ENCODE measurements around the gene CGNL1. TPM values are rescaled to one million over a fixed set of nuclear protein-coding genes. Genes with fewer than 3 reads are reported as not detected.

CGNL1 gene
- polyA plus RNA-seq, 2 of the 4 experiments (the other 2 are of a cell fraction), result 1.4 to 1.8 TPM

DNA sequence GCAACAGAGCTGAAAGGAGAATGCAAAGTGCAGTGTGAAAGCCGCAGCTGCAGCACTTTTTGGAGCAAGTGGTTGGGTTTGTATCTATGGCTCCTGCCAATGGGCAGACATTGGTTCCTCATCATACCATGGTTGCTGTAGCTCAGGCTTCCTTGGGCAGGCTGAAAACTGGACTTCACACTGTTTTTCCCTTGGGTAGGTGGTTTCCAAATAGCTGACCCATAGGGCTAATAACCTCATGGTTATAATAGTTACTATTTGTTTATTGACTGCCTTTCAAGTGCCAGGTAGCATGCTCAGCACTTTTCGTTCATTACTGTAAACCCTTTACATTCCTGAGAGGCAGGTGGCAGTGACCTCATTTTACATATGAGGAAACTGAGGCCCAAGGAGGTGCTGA is 4.5 kb downstream of the CGNL1 start:
- ChIA-PET POLR2A (no interaction called here), CTCF (interaction anchor here (0.9 to 3.7 kb wide), 5 partner anchors 9 to 147 kb away, joined by 3 to 17 read pairs (median 10); no protein-coding TSS in a partner anchor)
- Histone ChIP-seq H3K27ac (no peak overlapping the region), H3K4me2 (no peak overlapping the region), H3K4me1 (peaks cover 25% of the 10 kb centered on the region), H3K9me3 (no peaks in the 10 kb centered on the region), H3K4me3 (no peak overlapping the region)
- ATAC-seq (no peak), FAIRE-seq (no peak), DNase-seq (ENCODE audit: low read depth in 1 of 2, low spot score in 1 of 2) (no peak)
- peak; percentile 44 for TF ChIP-seq MAFK (IDR thresholded peaks at IDR 0.05; ENCODE audit: partially characterized antibody)
- TF ChIP-seq, protein P1, sequence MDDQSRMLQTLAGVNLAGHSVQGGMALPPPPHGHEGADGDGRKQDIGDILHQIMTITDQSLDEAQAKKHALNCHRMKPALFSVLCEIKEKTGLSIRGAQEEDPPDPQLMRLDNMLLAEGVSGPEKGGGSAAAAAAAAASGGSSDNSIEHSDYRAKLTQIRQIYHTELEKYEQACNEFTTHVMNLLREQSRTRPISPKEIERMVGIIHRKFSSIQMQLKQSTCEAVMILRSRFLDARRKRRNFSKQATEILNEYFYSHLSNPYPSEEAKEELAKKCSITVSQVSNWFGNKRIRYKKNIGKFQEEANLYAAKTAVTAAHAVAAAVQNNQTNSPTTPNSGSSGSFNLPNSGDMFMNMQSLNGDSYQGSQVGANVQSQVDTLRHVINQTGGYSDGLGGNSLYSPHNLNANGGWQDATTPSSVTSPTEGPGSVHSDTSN (IDR thresholded peaks at IDR 0.05), result no peak
- 75% methylated on average over 2 of the region's 2 CpGs for WGBS (ENCODE audit: missing lambda C conversion rate)

DNA sequence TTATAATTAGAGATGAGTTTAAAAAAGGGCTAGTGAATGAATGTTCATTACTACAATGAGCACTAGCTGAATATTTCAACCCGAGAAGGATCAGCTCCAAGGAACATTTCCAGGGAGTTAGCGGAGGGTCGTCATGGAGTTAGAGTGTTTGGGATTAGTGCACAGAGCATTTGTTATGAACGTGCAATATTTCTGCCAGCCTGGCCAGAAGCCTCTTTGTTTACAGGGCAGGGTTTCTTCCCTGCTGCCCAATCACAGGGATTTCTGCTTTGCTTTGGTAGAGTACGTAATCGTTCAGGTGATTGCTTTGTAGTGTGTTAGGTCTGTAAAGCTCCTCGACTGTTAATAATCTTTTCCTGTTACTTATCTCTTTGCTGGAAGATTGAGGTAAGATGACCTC is 5.9 kb downstream of the CGNL1 start:
- no peak overlapping the region for H3K4me3 ChIP-seq
- ATAC-seq (no peak), DNase-seq (ENCODE audit: low read depth in 1 of 2, low spot score in 1 of 2) (no peak), FAIRE-seq (no peak)
- no peaks in the 10 kb centered on the region for H3K9me3 ChIP-seq
- H3K27ac ChIP-seq, result no peak overlapping the region
- peaks cover 20% of the 10 kb centered on the region for H3K4me1 ChIP-seq
- H3K4me2 ChIP-seq, result no peak overlapping the region
- WGBS (ENCODE audit: missing lambda C conversion rate), result 64% methylated on average over 7 of the region's 7 CpGs
- CTCF ChIA-PET, result interaction anchor here (0.8 to 3.7 kb wide), 6 partner anchors 11 to 160 kb away, joined by 3 to 17 read pairs (median 10); no protein-coding TSS in a partner anchor
- TF ChIP-seq FOSL2 (IDR thresholded peaks at IDR 0.05), result no peak
- TF ChIP-seq FOSL2 (CRISPR knock-in tag; IDR thresholded peaks at IDR 0.05), result no peak
- TF ChIP-seq HDAC2 (IDR thresholded peaks at IDR 0.05), result no peak
- no peak for TF ChIP-seq SMC3 (IDR thresholded peaks at IDR 0.05)
- no peak for TF ChIP-seq TP53 (CRISPR knock-in tag; IDR thresholded peaks at IDR 0.05)
- TF ChIP-seq FOSB (CRISPR knock-in tag; IDR thresholded peaks at IDR 0.05), result no peak
- TF ChIP-seq, protein P1 (IDR thresholded peaks at IDR 0.05), result no peak
- TF ChIP-seq POLR2A (IDR thresholded peaks at IDR 0.05; ENCODE audit: low read length), result no peak
- TF ChIP-seq RFX5 (IDR thresholded peaks at IDR 0.05), result no peak
- no peak for TF ChIP-seq MAFK (IDR thresholded peaks at IDR 0.05; ENCODE audit: partially characterized antibody)
- TF ChIP-seq HOXB13 (CRISPR knock-in tag; IDR thresholded peaks at IDR 0.05; ENCODE audit: low read depth), result no peak
- POLR2A ChIA-PET, result interaction anchor here (1.2 kb wide), 1 partner anchor 146 kb away, joined by 3 read pairs; no protein-coding TSS in a partner anchor

DNA sequence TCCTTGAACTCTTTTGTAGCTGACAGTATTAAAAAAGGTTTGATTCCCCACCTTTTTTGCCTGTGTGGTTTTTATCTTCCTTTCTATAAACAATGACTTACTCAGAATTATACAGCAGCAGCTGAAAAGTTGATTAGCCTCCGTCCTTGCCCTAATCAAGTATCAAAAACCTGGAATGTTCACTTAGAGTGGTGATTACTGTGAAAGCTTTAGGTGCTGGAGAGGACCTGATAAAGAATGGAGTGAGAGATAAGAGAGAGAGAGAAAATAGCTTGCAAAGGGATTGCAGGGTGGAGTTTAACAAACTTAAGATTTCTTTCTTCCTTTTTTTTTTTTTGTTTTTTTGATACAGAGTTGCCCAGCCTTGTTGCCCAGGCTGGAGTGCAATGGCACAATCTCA is 6.7 kb downstream of the CGNL1 start:
- TF ChIP-seq ESRRA (IDR thresholded peaks at IDR 0.05; ENCODE audit: borderline replicate concordance, low read length), result no peak
- TF ChIP-seq NPAS2 (CRISPR knock-in tag; IDR thresholded peaks at IDR 0.05; ENCODE audit: borderline replicate concordance), result no peak
- no peak for TF ChIP-seq CBX8 (IDR thresholded peaks at IDR 0.05)
- FAIRE-seq, result no peak
- H3K4me1 ChIP-seq, result peaks cover 16% of the 10 kb centered on the region
- no peak for ATAC-seq
- H3K4me3 ChIP-seq, result no peak overlapping the region
- no peak overlapping the region for H3K27ac ChIP-seq
- ChIA-PET POLR2A (interaction anchor here (1.2 kb wide), 1 partner anchor 145 kb away, joined by 3 read pairs; no protein-coding TSS in a partner anchor), CTCF (interaction anchor here (0.5 to 3.7 kb wide), 9 partner anchors 9 to 800 kb away, joined by 3 to 17 read pairs (median 4); no protein-coding TSS in a partner anchor)
- no peaks in the 10 kb centered on the region for H3K9me3 ChIP-seq
- no peak overlapping the region for H3K4me2 ChIP-seq
- no peak for DNase-seq (ENCODE audit: low read depth in 1 of 2, low spot score in 1 of 2)
- 80% methylated on average over 1 of the region's 1 CpG for WGBS (ENCODE audit: missing lambda C conversion rate)

DNA sequence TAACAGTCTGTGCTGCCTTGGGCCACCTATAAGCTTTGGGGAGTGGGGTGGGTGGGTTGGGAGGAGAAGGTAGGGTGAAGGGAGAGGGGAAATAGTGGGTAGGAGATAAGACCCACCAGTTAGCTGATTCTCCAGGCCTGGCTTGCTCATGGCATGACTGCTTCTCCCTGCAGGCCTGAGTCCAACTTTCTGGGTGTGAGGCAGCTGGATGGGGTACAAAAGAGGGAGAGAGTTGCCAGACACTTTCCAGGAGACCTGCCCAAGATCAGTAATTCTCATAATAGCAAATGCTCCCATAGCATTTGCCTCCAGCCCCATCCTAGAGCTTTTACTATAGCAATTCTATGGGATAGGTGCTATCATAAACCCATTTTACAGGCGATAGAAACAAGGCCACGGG is 7.7 kb downstream of the CGNL1 start:
- ChIA-PET CTCF (interaction anchor here (0.6 to 2.7 kb wide), 7 partner anchors 13 to 158 kb away, joined by 3 to 17 read pairs (median 5); no protein-coding TSS in a partner anchor), POLR2A (no interaction called here)
- Histone ChIP-seq H3K4me2 (no peak overlapping the region), H3K4me3 (no peak overlapping the region), H3K9me3 (no peaks in the 10 kb centered on the region), H3K4me1 (peaks cover 16% of the 10 kb centered on the region), H3K27ac (no peak overlapping the region)
- DNase-seq (ENCODE audit: low read depth in 1 of 2, low spot score in 1 of 2), result no peak
- WGBS (ENCODE audit: missing lambda C conversion rate), result 93% methylated on average over 2 of the region's 2 CpGs
- no peak for FAIRE-seq
- no peak for ATAC-seq
- TF ChIP-seq, protein P2, sequence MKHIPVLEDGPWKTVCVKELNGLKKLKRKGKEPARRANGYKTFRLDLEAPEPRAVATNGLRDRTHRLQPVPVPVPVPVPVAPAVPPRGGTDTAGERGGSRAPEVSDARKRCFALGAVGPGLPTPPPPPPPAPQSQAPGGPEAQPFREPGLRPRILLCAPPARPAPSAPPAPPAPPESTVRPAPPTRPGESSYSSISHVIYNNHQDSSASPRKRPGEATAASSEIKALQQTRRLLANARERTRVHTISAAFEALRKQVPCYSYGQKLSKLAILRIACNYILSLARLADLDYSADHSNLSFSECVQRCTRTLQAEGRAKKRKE (CRISPR knock-in tag; IDR thresholded peaks at IDR 0.05; ENCODE audit: low read depth), result no peak
- TF ChIP-seq, protein P3, sequence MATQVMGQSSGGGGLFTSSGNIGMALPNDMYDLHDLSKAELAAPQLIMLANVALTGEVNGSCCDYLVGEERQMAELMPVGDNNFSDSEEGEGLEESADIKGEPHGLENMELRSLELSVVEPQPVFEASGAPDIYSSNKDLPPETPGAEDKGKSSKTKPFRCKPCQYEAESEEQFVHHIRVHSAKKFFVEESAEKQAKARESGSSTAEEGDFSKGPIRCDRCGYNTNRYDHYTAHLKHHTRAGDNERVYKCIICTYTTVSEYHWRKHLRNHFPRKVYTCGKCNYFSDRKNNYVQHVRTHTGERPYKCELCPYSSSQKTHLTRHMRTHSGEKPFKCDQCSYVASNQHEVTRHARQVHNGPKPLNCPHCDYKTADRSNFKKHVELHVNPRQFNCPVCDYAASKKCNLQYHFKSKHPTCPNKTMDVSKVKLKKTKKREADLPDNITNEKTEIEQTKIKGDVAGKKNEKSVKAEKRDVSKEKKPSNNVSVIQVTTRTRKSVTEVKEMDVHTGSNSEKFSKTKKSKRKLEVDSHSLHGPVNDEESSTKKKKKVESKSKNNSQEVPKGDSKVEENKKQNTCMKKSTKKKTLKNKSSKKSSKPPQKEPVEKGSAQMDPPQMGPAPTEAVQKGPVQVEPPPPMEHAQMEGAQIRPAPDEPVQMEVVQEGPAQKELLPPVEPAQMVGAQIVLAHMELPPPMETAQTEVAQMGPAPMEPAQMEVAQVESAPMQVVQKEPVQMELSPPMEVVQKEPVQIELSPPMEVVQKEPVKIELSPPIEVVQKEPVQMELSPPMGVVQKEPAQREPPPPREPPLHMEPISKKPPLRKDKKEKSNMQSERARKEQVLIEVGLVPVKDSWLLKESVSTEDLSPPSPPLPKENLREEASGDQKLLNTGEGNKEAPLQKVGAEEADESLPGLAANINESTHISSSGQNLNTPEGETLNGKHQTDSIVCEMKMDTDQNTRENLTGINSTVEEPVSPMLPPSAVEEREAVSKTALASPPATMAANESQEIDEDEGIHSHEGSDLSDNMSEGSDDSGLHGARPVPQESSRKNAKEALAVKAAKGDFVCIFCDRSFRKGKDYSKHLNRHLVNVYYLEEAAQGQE (IDR thresholded peaks at IDR 0.05), result no peak
- no peak for TF ChIP-seq PHF8 (IDR thresholded peaks at IDR 0.05; ENCODE audit: borderline replicate concordance, low read depth)
- TF ChIP-seq MAZ (IDR thresholded peaks at IDR 0.05; ENCODE audit: borderline replicate concordance, low read depth, low read length), result no peak
- TF ChIP-seq ESRRA (IDR thresholded peaks at IDR 0.05; ENCODE audit: borderline replicate concordance, low read length), result no peak
- no peak for TF ChIP-seq RAD21 (conservative IDR thresholded peaks at IDR 0.05 in 1 of 2, IDR thresholded peaks at IDR 0.05 in 1 of 2)
- TF ChIP-seq EP300 (IDR thresholded peaks at IDR 0.05), result no peak
- TF ChIP-seq, protein P4, sequence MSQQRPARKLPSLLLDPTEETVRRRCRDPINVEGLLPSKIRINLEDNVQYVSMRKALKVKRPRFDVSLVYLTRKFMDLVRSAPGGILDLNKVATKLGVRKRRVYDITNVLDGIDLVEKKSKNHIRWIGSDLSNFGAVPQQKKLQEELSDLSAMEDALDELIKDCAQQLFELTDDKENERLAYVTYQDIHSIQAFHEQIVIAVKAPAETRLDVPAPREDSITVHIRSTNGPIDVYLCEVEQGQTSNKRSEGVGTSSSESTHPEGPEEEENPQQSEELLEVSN (IDR thresholded peaks at IDR 0.05; ENCODE audit: borderline replicate concordance, low read depth), result no peak
- no peak for TF ChIP-seq FOSL2 (IDR thresholded peaks at IDR 0.05)
- no peak for TF ChIP-seq FOSL2 (CRISPR knock-in tag; IDR thresholded peaks at IDR 0.05)
